ENCODE data around the gene THRB.

THRB gene

DNA sequence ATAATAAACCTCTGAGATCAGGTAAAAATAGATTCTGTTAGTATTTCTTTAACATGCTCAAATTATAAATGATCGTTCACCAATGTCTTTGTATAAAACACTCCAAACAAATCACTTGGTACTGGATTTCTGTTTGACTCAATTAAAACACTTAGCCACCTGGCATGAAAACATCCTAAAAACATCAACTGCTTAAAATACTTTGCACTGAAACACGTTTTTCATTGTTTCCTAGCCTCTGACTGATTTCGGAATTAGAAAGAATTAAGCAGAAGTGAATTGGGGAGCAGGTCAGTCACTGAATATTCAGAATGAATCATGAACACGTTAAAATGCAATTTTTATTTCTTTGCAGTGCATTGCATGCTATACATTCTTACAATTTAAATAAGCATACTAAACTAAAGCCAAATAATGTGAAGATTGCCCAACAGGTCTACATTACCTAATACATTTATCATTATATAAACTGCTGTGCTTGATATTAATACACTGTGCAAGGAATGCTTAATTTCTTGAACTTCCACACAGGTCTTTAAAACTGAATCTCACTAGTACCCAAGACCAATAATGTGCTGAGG is 1.6 kb downstream of the THRB start:
- DNase-seq (ENCODE audit: extremely low read depth in 1 of 2, low read depth in 1 of 2), result no peak

GRCh38 chr3:24490151-24490550 is 4.5 kb downstream of the THRB start:
- DNase-seq (ENCODE audit: extremely low read depth in 1 of 2, low read depth in 1 of 2), result no peak

DNA sequence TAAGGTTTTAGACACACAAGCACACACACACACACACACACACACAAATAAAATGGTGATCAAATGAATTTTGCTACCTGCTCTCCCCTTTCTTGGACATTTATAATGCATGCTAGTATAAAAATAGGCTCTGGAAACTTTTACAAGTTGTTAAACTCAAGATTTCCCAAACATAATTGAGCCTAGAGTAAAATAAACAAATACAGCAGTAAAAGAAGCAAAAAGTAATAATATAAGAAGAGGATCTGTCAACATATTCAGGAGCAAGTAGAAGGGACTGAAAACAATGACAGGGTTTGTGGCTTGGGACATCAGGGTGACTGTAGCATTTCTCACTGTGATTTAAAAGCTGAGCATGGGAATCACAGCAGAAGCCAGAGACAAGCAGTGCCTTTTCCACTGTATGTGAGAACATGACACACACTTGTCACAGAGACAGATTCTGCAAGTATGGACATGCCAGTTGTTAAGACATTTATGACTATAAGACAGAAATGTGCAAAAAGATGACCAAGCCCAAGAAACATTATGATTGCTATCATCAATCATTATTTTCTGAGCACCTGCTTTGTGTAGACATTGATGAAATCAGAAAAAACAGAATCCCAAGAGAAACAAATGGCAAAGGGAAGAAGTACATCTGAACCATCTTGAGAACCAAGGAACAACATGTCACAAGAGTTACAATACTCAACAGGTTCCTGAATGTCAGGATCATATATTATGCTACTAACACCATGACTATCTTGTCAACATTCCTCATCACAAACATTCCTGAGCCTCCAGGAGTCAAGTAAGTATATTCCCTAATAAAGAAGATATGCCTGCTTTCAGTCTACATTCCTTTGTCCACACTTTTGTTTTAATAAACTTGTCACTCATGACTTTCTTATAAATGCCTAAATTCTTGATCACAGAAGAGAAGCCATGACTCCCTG is 7.1 kb downstream of the THRB start:
- no peak for DNase-seq (ENCODE audit: extremely low read depth in 1 of 2, low read depth in 1 of 2)

DNA sequence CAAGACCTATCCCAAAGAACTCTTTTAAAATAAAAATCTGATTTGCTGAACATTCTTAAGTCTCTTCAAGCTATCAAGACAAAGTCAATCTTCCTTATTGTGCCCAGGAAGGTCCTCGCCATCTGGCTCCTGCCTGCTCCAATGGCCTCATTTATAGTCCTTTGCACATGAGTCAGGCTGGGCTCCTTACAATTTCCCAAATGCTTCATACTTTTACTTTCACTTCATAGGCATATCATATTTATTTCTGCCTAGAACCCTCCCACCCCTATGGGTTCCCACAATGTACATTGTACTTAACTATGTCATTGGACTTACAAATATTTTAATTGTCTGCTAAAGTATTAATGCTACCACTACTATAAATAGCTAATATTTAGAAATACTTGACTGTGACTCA is 9.1 kb downstream of the THRB start:
- no peak for DNase-seq (ENCODE audit: extremely low read depth in 1 of 2, low read depth in 1 of 2)

- no peak for DNase-seq (ENCODE audit: extremely low read depth in 1 of 2, low read depth in 1 of 2)
Measured at GRCh38 chr3:24483873-24484272, 10.8 kb downstream of the THRB start.

GRCh38 chr3:24482096-24482705 is 12.4 kb downstream of the THRB start:
- DNase-seq (ENCODE audit: extremely low read depth in 1 of 2, low read depth in 1 of 2), result no peak

DNA sequence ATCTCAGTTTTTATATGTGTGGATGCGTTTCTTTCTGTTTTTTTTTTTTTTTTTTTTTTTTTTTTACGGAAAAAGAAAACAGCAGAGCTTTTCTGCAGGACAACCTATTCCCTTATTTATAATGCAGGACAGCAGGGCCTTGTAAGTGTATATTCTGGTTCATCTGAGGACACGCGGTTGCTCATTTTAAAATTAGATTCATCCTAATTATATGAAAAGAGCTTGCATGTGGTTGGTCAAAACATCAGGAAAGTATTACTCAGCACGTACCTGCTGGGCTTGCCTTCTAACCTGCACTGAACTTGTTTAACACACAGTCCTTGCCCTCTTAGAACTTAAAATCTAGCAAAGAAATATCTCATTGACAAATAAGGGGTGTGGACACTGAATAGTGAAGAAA is 13.5 kb downstream of the THRB start:
- no peak for DNase-seq (ENCODE audit: extremely low read depth in 1 of 2, low read depth in 1 of 2)

GRCh38 chr3:24480497-24480896 is 14.2 kb downstream of the THRB start:
- DNase-seq (ENCODE audit: extremely low read depth in 1 of 2, low read depth in 1 of 2), result no peak

- no peak for DNase-seq (ENCODE audit: extremely low read depth in 1 of 2, low read depth in 1 of 2)
Measured at GRCh38 chr3:24479816-24480215, 14.8 kb downstream of the THRB start.

GRCh38 chr3:24476871-24477656 is 17.6 kb downstream of the THRB start:
- no peak for DNase-seq (ENCODE audit: extremely low read depth in 1 of 2, low read depth in 1 of 2)

DNA sequence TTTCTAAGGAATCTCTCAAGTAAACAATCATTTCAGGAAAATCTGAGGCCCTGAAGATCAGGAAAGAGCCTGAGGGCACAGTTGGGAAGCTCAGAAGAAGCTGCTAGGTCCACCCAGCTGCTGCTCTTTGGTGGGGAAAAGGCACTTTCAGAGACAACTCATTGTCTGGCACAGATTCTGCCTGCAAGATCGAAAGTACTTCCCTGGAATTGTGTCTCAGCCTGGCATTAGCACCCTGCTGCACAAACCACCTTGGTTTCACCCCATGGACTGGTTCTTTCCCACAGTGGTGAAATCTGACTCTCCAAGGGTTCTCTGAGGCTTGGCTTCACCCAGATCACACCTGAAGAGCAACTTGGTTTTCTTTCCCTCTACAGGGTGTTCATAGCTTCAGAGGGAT is 18.7 kb downstream of the THRB start:
- no peak for DNase-seq (ENCODE audit: extremely low read depth in 1 of 2, low read depth in 1 of 2)

GRCh38 chr3:24474862-24475261 is 19.8 kb downstream of the THRB start:
- no peak for DNase-seq (ENCODE audit: extremely low read depth in 1 of 2, low read depth in 1 of 2)

GRCh38 chr3:24472358-24472757 is 22.3 kb downstream of the THRB start:
- no peak for DNase-seq (ENCODE audit: extremely low read depth in 1 of 2, low read depth in 1 of 2)

- DNase-seq (ENCODE audit: extremely low read depth in 1 of 2, low read depth in 1 of 2), result no peak
Measured at GRCh38 chr3:24471486-24471885, 23.2 kb downstream of the THRB start.

- no peak for DNase-seq (ENCODE audit: extremely low read depth in 1 of 2, low read depth in 1 of 2)
Measured at GRCh38 chr3:24470277-24470676, 24.4 kb downstream of the THRB start.

DNA sequence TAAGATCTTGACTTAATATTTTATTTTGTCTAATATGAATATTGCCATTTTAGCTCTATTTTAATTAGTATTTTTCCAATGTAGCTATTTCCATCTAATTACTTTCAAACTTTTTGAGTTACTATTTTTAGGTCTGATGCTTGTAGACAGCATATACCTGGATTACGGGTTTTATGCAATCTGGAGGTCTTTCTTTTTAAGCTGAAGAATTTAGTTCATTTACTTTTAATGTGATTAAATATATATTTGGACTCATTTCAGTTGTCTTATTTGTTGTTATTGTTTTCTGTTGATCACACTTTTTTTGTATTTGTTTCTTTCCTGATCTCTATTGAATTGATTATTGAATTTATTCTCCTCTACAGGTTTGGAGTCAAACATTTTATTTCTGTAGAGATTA is 30.3 kb downstream of the THRB start:
- DNase-seq (ENCODE audit: extremely low read depth in 1 of 2, low read depth in 1 of 2), result no peak

DNA sequence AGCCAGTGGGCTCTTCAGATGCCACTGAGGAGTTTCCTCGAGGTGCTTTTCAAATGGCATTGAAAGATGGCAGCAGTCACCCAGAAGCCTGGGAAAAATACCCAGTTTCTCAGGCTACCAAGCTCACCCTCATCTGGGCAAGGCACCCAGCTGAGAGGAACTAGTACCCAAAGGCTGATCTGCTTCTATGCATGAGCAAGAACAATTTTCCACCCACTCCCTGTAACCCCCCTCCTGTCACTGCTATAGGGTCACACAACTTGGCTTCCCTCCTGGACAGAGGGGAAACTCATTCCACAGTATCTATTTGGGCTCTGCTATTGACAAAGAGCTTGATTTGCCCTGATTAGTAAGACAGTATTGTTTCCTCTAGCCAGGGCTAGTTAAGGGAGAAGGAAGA is 31.9 kb downstream of the THRB start:
- no peak for DNase-seq (ENCODE audit: extremely low read depth in 1 of 2, low read depth in 1 of 2)

DNA sequence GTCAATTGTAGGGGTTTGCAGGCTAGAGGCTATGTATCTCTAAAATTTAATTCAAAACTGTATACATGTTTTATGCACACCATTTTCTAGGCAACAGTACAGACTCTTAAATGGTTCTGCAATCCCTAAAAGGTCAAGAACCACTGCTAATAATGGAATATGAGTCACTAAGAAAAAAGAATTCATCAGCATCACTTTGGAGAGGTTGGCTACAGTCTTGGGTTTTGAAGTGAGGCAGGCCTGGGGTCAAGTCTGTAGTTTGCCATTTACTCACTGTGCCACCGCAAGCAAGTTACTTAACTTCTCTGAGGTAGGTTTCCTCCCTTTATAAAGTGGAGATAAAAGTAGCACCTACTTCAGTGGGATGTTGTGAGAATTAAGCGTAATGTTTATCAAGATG is 33.7 kb downstream of the THRB start:
- no peak for DNase-seq (ENCODE audit: extremely low read depth in 1 of 2, low read depth in 1 of 2)

DNA sequence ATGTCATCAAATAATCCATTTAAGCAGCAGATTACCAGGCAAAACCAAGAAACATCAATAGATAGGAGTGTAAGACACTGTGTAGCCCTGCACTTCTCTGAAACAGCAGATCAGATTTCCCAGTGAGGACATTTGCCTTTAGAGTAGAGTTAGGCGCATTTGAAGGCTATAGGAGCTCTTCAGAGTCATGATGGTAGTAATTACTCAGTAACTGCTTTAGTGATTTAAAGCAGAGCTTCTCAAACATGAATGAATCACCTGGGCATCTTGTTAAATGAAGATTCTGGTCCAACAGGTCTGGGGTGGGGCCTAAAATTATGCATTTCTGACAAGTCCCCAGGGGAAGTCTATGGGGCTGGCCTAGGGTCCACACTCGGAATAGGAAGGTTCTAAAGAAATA is 36.9 kb downstream of the THRB start:
- DNase-seq (ENCODE audit: extremely low read depth in 1 of 2, low read depth in 1 of 2), result no peak

- DNase-seq (ENCODE audit: extremely low read depth in 1 of 2, low read depth in 1 of 2), result no peak
Measured at GRCh38 chr3:24454856-24455255, 39.8 kb downstream of the THRB start.

DNA sequence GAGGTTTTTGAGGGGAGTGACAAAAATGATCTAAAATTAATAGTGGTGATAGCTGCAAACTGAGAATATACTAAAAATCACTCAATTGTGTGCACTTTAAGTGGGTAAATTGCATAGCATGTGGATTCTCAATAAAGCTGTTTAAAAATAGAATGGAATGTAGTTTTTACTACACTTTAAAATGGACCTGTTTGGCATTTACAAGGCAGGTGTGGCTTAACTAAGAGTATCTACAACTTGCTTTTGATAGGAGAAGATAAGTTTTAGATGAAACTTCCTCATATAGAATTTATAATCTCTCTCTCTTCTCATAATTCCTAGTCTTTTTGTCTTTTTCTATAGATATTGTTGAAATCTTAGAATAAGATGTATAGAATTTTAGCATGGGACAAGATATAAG is 40.3 kb downstream of the THRB start:
- DNase-seq (ENCODE audit: extremely low read depth in 1 of 2, low read depth in 1 of 2), result no peak
